ENCODE measurements around the gene ITGAX.
"Not testable (repeated sequence)": the region's sequence is repeated elsewhere in the genome, so short reads cannot be mapped to it uniquely, and the experiment has no call there.

DNA sequence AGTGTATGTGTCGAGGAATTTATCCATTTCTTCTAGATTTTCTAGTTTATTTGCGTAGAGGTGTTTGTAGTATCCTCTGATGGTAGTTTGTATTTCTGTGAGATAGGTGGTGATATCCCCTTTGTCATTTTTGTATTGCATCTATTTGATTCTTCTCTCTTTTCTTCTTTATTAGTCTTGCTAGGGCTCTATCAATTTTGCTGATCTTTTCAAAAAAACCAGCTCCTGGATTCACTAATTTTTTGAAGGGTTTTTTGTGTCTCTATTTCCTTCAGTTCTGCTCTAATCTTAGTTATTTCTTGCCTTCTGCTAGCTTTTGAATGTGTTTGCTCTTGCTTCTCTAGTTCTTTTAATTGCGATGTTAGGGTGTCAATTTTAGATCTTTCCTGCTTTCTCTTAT, 46.6 kb upstream of the ITGAX start:
- TF ChIP-seq, protein P1, sequence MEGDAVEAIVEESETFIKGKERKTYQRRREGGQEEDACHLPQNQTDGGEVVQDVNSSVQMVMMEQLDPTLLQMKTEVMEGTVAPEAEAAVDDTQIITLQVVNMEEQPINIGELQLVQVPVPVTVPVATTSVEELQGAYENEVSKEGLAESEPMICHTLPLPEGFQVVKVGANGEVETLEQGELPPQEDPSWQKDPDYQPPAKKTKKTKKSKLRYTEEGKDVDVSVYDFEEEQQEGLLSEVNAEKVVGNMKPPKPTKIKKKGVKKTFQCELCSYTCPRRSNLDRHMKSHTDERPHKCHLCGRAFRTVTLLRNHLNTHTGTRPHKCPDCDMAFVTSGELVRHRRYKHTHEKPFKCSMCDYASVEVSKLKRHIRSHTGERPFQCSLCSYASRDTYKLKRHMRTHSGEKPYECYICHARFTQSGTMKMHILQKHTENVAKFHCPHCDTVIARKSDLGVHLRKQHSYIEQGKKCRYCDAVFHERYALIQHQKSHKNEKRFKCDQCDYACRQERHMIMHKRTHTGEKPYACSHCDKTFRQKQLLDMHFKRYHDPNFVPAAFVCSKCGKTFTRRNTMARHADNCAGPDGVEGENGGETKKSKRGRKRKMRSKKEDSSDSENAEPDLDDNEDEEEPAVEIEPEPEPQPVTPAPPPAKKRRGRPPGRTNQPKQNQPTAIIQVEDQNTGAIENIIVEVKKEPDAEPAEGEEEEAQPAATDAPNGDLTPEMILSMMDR (conservative IDR thresholded peaks at IDR 0.05; ENCODE audit: low read depth, low read length), result not testable (repeated sequence)
- TF ChIP-seq EZH2phosphoT487 (IDR thresholded peaks at IDR 0.05; ENCODE audit: borderline replicate concordance, low read length); EZH2 (IDR thresholded peaks at IDR 0.05; ENCODE audit: low read length, unreplicated experiment): not testable (repeated sequence)
